Stimulated activated CD8-positive, alpha-beta memory T cell treated with anti-CD3 and anti-CD28 coated beads, Interleukin-12 subunit alpha, Interleukin-12 subunit beta, amount 100 ng/mL, for 24 hours (primary cell): ENCODE results near the gene LIX1.
"Not testable (repeated sequence)": the region's sequence is repeated elsewhere in the genome, so short reads cannot be mapped to it uniquely, and the experiment has no call there.

Experiments
- DNase-seq: peaks from one replicate; pipeline ENCODE4 v3.0.0-alpha.2; 2020; ENCODE audit errors: extremely low read depth

LIX1 gene

GRCh38 chr5:97142521-97143254, at the start of gene LIX1:
TSS of gene LIX1 (minus strand) at chr5:97142611. CDS start at chr5:97142576, 35 bp downstream.
- no peak for DNase-seq

GRCh38 chr5:97191893-97192292, 49.5 kb upstream of the LIX1 start:
- no peak for DNase-seq

- not testable (repeated sequence) for DNase-seq
Observed at GRCh38 chr5:97189523-97189922, 47.1 kb upstream of the LIX1 start.

GRCh38 chr5:97183930-97184213, 41.5 kb upstream of the LIX1 start:
- DNase-seq: no peak

- peak; percentile 89 for DNase-seq
Observed at GRCh38 chr5:97183100-97183929, 40.9 kb upstream of the LIX1 start, which contains the start of gene RIOK2. TSS of gene RIOK2 (minus strand) at chr5:97183247. CDS start at chr5:97183191, 56 bp downstream.

- DNase-seq: no peak
Observed at GRCh38 chr5:97182571-97183099, 40.2 kb upstream of the LIX1 start.

- DNase-seq: no peak
Observed at GRCh38 chr5:97181856-97182545, 39.6 kb upstream of the LIX1 start.

GRCh38 chr5:97179457-97179856, 37.0 kb upstream of the LIX1 start:
- not testable (repeated sequence) for DNase-seq

- no peak for DNase-seq
Observed at GRCh38 chr5:97172227-97172626, 29.8 kb upstream of the LIX1 start.

- no peak for DNase-seq
Observed at GRCh38 chr5:97171703-97172102, 29.3 kb upstream of the LIX1 start.

GRCh38 chr5:97167435-97167834, 25.0 kb upstream of the LIX1 start:
- DNase-seq: no peak

- no peak for DNase-seq
Observed at GRCh38 chr5:97165726-97166125, 23.3 kb upstream of the LIX1 start.

- DNase-seq: no peak
Observed at GRCh38 chr5:97164846-97165245, 22.4 kb upstream of the LIX1 start.

- no peak for DNase-seq
Observed at GRCh38 chr5:97163790-97164285, 21.4 kb upstream of the LIX1 start.

GRCh38 chr5:97163360-97163764, 21.0 kb upstream of the LIX1 start:
- DNase-seq: no peak

- DNase-seq: no peak
Observed at GRCh38 chr5:97162045-97162444, 19.6 kb upstream of the LIX1 start.

- DNase-seq: no peak
Observed at GRCh38 chr5:97157689-97158088, 15.3 kb upstream of the LIX1 start.

- DNase-seq: no peak
Observed at GRCh38 chr5:97151370-97151769, 9.0 kb upstream of the LIX1 start.

- no peak for DNase-seq
Observed at GRCh38 chr5:97150401-97150800, 8.0 kb upstream of the LIX1 start.

GRCh38 chr5:97149709-97150108, 7.3 kb upstream of the LIX1 start:
- no peak for DNase-seq

- no peak for DNase-seq
Observed at GRCh38 chr5:97148288-97148687, 5.9 kb upstream of the LIX1 start.

- DNase-seq: no peak
Observed at GRCh38 chr5:97143704-97144103, 1.3 kb upstream of the LIX1 start.
